Activated T-cell treated with anti-CD3 and anti-CD28 coated beads, Interleukin-2, amount 50 U/mL, for 72 hours (primary cell): ENCODE data around the gene MDN1. TPM values are rescaled to one million over a fixed set of nuclear protein-coding genes. Genes with fewer than 3 reads are reported as not detected.
"Not testable (repeated sequence)": the region's sequence is repeated elsewhere in the genome, so short reads cannot be mapped to it uniquely, and the experiment has no call there.

Source experiments
- ATAC-seq, 2 donors: fragments of 150-1000 bp; cut with Tn5 transposase; replicated peaks in 1 of 2; 2 replicates each; pipeline ENCODE4 v1.10.0; 2021; ENCODE audit warnings: moderate library complexity in 2 of 2, mild to moderate bottlenecking in 1 of 2
- DNase-seq, 2 donors: peaks; one replicate each; pipeline ENCODE4 v3.0.0; 2021 to 2022; ENCODE audit warnings: mixed read lengths in 1 of 2
- H3K27ac Mint-ChIP-seq: one replicate; pipeline ENCODE4 v1.8.0; 2022; ENCODE audit warnings: mild to moderate bottlenecking, moderate library complexity, mixed read lengths
- H3K27me3 Mint-ChIP-seq: one replicate; pipeline ENCODE4 v1.8.0; 2022; ENCODE audit warnings: low read depth, mixed read lengths
- H3K36me3 Mint-ChIP-seq, 2 donors: one replicate each; pipeline ENCODE4 v1.8.0; 2022; ENCODE audit warnings: mixed read lengths in 2 of 2, mild to moderate bottlenecking in 1 of 2; ENCODE audit not compliant: insufficient read depth in 2 of 2
- H3K4me1 Mint-ChIP-seq: one replicate; pipeline ENCODE4 v1.8.0; 2022; ENCODE audit warnings: low read depth, mixed read lengths
- H3K4me3 Mint-ChIP-seq, 2 donors: one replicate each; pipeline ENCODE4 v1.8.0; 2022; ENCODE audit warnings: mild to moderate bottlenecking in 2 of 2, mixed read lengths in 2 of 2, moderate library complexity in 2 of 2
- H3K9me3 Mint-ChIP-seq, 2 donors: one replicate each; pipeline ENCODE4 v1.8.0; 2022; ENCODE audit warnings: mixed read lengths in 2 of 2
- total RNA-seq, 2 donors: library from RNA; stranded (reverse); gene quantifications; one replicate each; pipeline ENCODE4 v1.2.3, GENCODE V29; 2022

Gene MDN1
- 10 to 100 TPM; 41.0 to 48.2 TPM for total RNA-seq

DNA sequence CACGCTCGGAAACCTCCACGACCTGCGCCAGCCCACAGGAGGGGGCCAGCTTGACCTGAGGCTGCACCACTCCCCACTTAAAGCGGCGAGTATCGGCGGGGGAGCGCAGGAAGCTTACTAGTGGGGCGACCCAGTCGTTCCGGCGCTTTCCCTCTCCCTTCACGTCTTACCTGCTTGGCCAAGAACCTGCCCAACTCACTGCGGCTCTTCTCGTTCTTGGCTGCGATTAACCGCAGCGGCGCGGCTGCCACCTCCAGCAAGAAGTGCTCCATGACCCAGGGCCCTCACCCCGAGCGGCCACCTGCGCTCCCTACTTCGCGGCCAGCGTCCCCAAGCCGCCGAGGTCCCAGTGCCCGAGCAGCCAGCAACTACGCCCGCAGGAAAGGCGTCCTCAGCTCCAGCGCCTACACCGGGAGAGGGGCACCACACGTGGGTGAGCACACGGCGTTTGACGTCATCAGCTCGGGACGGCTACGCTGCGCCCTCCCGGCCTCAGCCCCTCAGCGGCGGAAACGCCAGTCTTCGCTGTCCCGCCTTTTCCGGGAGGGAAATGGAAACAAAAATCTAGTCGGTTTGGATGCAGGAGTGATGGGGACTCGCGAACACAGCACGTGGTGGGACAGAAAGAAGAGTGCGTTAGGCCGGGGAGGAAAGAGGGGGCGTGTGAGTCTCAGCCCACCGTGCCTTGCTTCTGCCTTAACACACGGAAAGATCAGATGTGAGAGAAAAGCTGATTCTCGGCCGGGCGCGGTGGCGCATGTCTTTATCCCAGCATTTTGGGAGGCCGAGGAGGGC, at the start of gene MDN1:
Gene MDN1, minus strand, starts transcription at position 459 of the 795 bp plus-strand sequence. Its CDS starts 187 bp downstream, at position 272.
- peak within 1 kb of the TSS; percentile 86 to 95 for H3K4me3 Mint-ChIP-seq
- peak; percentile 90 to 93 for DNase-seq
- peaks cover 3 to 5% of the 10 kb centered on the region in 2 donors for H3K36me3 Mint-ChIP-seq
- no peaks in the 10 kb centered on the region for H3K9me3 Mint-ChIP-seq
- H3K27me3 Mint-ChIP-seq: no peaks in the 10 kb centered on the region
- ATAC-seq: peak; percentile 98 to 99
- H3K27ac Mint-ChIP-seq: peak within 1 kb of the TSS; percentile 88
- H3K4me1 Mint-ChIP-seq: peaks cover 40% of the 10 kb centered on the region

DNA sequence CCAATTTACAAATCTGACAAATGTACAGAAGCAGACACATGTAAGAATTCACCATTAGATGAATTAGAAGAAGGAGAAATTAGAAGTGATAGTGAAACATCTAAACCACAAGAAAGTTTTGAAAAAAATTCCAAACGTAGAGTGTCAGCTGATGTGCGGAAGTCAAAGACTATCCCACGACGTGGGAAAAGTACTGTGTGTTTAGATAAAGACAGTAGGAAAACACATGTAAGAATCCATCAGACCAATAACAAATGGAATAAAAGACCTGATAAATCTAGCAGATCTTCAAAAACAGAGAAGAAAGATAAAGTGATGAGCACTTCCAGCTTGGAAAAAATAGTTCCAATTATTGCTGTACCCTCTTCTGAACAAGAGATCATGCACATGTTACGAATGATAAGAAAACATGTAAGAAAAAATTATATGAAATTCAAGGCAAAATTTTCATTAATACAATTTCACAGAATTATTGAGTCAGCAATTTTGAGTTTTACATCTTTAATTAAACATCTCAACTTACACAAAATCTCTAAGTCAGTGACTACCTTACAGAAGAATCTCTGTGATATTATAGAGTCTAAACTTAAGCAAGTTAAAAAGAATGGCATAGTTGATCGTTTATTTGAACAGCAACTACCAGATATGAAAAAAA, 46.6 kb upstream of the MDN1 start:
- H3K4me3 Mint-ChIP-seq: no peak overlapping the region
- no peak for ATAC-seq
- peaks cover 7% of the 10 kb centered on the region for H3K4me1 Mint-ChIP-seq
- no peak overlapping the region for H3K27ac Mint-ChIP-seq
- no peaks in the 10 kb centered on the region for H3K27me3 Mint-ChIP-seq
- DNase-seq: no peak
- peaks cover 29 to 64% of the 10 kb centered on the region in 2 donors for H3K36me3 Mint-ChIP-seq
- peaks cover 4% of the 10 kb centered on the region in 2 donors for H3K9me3 Mint-ChIP-seq

DNA sequence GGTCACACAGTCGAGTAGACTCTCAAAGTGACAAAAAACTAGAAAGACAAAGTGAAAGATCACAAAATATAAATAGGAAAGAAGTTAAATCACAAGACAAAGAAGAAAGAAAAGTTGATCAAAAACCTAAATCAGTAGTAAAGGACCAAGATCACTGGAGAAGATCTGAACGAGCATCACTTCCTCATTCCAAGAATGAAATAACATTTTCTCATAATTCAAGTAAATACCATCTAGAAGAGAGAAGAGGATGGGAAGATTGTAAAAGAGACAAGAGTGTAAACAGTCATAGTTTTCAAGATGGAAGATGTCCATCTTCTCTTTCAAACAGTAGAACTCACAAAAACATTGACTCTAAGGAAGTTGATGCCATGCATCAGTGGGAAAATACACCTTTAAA, 43.1 kb upstream of the MDN1 start:
- Mint-ChIP-seq H3K27ac (peak overlapping the region; percentile 77), H3K27me3 (no peaks in the 10 kb centered on the region), H3K4me3 (peak overlapping the region in 1 of 2 donors; percentile 7), H3K9me3 (peaks cover 4% of the 10 kb centered on the region in 2 donors), H3K36me3 (peaks cover 30 to 60% of the 10 kb centered on the region in 2 donors), H3K4me1 (peaks cover 7% of the 10 kb centered on the region)
- ATAC-seq (no peak), DNase-seq (no peak)

DNA sequence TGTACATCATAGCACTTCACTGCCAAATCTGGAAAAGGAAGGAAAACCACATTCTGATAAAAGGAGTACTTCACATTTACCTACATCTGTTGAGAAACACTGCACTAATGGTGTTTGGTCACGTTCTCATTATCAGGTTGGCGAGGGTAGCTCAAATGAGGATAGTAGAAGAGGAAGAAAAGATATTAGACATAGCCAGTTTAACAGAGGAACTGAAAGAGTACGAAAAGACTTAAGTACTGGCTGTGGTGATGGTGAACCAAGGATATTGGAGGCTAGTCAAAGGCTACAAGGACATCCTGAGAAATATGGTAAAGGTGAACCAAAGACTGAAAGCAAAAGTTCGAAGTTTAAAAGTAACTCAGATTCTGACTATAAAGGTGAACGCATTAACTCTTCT, 42.7 kb upstream of the MDN1 start:
- H3K27me3 Mint-ChIP-seq: no peaks in the 10 kb centered on the region
- no peak for DNase-seq
- H3K4me3 Mint-ChIP-seq: peak overlapping the region in 1 of 2 donors; percentile 30
- H3K4me1 Mint-ChIP-seq: peaks cover 7% of the 10 kb centered on the region
- H3K36me3 Mint-ChIP-seq: peaks cover 30 to 56% of the 10 kb centered on the region in 2 donors
- H3K27ac Mint-ChIP-seq: peak overlapping the region; percentile 77
- peaks cover 4% of the 10 kb centered on the region in 2 donors for H3K9me3 Mint-ChIP-seq
- no peak for ATAC-seq

DNA sequence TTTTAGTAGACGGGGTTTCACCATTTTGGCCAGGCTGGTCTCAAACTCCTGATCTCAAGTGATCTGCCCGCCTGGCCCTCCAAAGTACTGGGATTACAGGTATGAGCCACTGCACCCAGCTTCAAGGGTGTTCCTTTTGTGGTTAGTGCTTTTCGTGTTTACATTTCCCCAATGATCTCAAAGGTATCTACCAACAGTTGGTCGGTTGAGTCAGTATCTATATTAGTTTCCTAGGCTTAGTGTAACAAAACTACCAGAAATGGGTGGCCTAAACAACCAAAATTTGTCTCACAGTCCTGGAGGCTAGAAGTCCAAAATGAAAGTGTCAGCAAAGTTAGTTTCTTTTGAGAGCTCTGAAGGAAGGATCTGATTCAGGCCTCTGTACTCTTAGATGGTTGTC, 40.1 kb upstream of the MDN1 start:
- peak; percentile 16 to 24 for DNase-seq
- Mint-ChIP-seq H3K27me3 (no peaks in the 10 kb centered on the region), H3K4me3 (peak overlapping the region in 1 of 2 donors; percentile 55), H3K9me3 (peaks cover 3 to 4% of the 10 kb centered on the region in 2 donors), H3K27ac (peak overlapping the region; percentile 91), H3K36me3 (peaks cover 27 to 55% of the 10 kb centered on the region in 2 donors), H3K4me1 (peaks cover 7% of the 10 kb centered on the region)
- peak; percentile 88 to 96 for ATAC-seq

DNA sequence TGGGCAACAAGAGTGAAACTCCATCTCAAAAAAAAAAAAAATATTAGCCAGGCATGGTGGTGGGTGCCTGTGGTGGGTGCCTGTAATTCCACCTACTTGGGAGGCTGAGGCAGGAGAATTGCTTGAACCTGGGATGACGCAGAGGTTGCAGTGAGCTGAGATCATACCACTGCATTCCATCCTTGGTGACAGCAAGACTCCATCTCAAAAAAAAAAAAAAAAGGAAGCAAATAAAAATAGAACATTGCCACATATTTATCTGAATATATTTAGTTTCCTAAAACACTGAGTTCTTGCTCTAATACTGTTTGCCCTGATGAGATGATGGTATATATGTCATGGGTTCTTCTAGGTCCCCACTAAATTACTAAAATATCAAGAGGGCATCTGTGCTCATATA, 38.4 kb upstream of the MDN1 start:
- Mint-ChIP-seq H3K9me3 (peaks cover 3 to 4% of the 10 kb centered on the region in 2 donors), H3K27me3 (no peaks in the 10 kb centered on the region), H3K27ac (no peak overlapping the region), H3K36me3 (peaks cover 25 to 57% of the 10 kb centered on the region in 2 donors), H3K4me1 (peaks cover 7% of the 10 kb centered on the region), H3K4me3 (no peak overlapping the region)
- no peak for ATAC-seq
- DNase-seq: no peak

DNA sequence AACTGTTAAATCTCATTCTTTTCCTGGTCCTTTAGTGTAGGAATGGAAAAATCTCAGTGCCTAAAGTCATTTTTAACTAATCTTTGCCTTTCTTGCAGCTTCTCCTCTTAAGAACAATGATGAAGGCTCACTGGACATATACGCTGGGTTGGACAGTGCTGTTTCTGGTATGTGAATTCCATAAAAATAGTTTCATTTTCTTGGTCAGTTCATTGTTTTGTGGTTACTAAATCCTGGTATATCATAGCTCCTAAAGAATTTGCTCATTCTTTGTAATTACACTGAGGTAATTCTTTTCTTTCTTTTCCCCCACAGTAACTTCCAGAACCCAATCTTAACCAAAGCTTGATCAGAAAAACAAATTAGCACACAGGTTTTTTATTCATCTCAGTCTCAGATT, 33.5 kb upstream of the MDN1 start:
- no peaks in the 10 kb centered on the region for H3K27me3 Mint-ChIP-seq
- H3K9me3 Mint-ChIP-seq: no peaks in the 10 kb centered on the region
- peaks cover 5 to 41% of the 10 kb centered on the region in 2 donors for H3K36me3 Mint-ChIP-seq
- H3K4me3 Mint-ChIP-seq: no peak overlapping the region
- H3K27ac Mint-ChIP-seq: peak overlapping the region; percentile 59
- DNase-seq (no peak), ATAC-seq (no peak)
- H3K4me1 Mint-ChIP-seq: no peaks in the 10 kb centered on the region

DNA sequence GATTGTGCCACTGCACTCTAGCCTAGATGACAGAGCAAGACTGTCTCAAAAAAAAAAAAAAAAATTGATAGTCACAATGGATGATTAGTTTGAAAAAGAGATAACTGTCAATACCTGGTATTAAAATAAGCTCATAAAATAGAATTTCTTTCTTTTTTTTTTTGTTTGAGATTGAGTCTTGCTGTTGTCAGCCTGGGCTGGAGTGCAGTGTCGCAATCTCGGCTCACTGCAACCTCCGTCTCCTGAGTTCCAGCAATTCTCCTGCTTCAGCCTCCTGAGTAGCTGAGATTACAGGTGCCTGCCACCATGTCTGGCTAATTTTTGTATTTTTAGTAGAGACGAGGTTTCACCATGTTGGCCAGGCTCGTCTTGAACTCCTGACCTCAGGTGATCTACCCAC, 27.9 kb upstream of the MDN1 start:
- H3K4me1 Mint-ChIP-seq, H3K9me3 Mint-ChIP-seq, H3K27ac Mint-ChIP-seq, H3K27me3 Mint-ChIP-seq, H3K4me3 Mint-ChIP-seq, ATAC-seq, DNase-seq: not testable (repeated sequence)
- peaks cover 2 to 20% of the 10 kb centered on the region in 2 donors for H3K36me3 Mint-ChIP-seq

GRCh38 chr6:89843070-89843469, 23.5 kb upstream of the MDN1 start:
- ATAC-seq (no peak), DNase-seq (no peak)
- peaks cover 31% of the 10 kb centered on the region for H3K4me1 Mint-ChIP-seq
- H3K27me3 Mint-ChIP-seq: no peaks in the 10 kb centered on the region
- no peaks in the 10 kb centered on the region for H3K9me3 Mint-ChIP-seq
- H3K36me3 Mint-ChIP-seq: peaks cover 6 to 12% of the 10 kb centered on the region in 2 donors
- peak overlapping the region; percentile 53 for H3K27ac Mint-ChIP-seq
- H3K4me3 Mint-ChIP-seq: no peak overlapping the region

GRCh38 chr6:89842228-89842627, 22.6 kb upstream of the MDN1 start:
- Mint-ChIP-seq H3K27me3 (no peaks in the 10 kb centered on the region), H3K4me3 (no peak overlapping the region), H3K4me1 (peaks cover 31% of the 10 kb centered on the region), H3K9me3 (no peaks in the 10 kb centered on the region), H3K36me3 (peaks cover 6 to 12% of the 10 kb centered on the region in 2 donors), H3K27ac (no peak overlapping the region)
- no peak for ATAC-seq
- DNase-seq: no peak

GRCh38 chr6:89840538-89840937, 20.9 kb upstream of the MDN1 start:
- peak overlapping the region; percentile 16 for H3K27ac Mint-ChIP-seq
- peaks cover 11 to 20% of the 10 kb centered on the region in 2 donors for H3K36me3 Mint-ChIP-seq
- no peak for DNase-seq
- peaks cover 45% of the 10 kb centered on the region for H3K4me1 Mint-ChIP-seq
- H3K27me3 Mint-ChIP-seq: no peaks in the 10 kb centered on the region
- ATAC-seq: no peak
- H3K4me3 Mint-ChIP-seq: no peak overlapping the region
- no peaks in the 10 kb centered on the region for H3K9me3 Mint-ChIP-seq

DNA sequence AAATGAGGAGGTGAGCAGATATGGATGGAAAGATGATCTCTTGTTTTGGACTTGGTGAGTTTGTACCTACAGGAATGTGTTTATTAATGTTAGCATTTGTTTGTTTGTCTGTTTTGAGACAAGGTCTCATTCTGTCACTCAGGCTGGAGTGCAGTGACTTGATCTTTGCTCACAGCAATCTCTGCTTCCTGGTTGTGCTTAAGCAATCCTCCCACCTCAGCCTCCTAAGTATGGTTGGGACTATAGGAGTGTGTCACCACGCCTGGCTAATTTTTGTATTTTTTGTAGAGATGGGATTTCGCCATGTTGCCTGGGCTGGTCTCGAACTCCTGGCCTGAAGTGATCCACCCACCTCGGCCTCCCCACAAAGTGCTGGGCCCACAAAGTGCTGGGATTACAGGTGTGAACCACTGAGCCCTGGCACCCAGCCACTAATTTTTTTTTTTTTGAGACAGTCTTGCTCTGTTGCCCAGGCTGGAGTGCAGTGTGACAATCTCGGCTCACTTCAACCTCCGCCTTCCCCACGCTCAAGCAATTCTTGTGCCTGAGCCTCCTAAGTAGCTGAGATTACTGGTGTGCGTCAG, 17.1 kb upstream of the MDN1 start:
- Mint-ChIP-seq H3K4me3 (peak overlapping the region in 1 of 2 donors; percentile 10), H3K9me3 (no peaks in the 10 kb centered on the region), H3K4me1 (peaks cover 58% of the 10 kb centered on the region), H3K27me3 (no peaks in the 10 kb centered on the region), H3K27ac (no peak overlapping the region), H3K36me3 (peaks cover 16 to 48% of the 10 kb centered on the region in 2 donors)
- no peak for DNase-seq
- ATAC-seq: no peak
